GM12878 (cell line): ENCODE data around the gene GGCT. TPM values are rescaled to one million over a fixed set of nuclear protein-coding genes. Genes with fewer than 3 reads are reported as not detected.

Experiments used
- ATAC-seq: fragments of 200-7000 bp; cut with Tn5 transposase; 3 replicates; pipeline ENCODE4 v1.9.1; 2020; ENCODE audit warnings: mild to moderate bottlenecking, moderate library complexity
- BruUV-seq: library from RNA; stranded (reverse); fragments of 400-500 nt; replicated peaks from 2 replicates; lab custom pipeline; 2021; lab: Mats Ljungman, UMichigan
- CTCF ChIA-PET: fragments of 300-600 bp; sonication (Branson Sonifier 250); formaldehyde crosslinking; extraction: SDS; loops from one replicate; lab custom pipeline; 2021; ENCODE audit warnings: inconsistent platforms; lab: Yijun Ruan, JAX
- POLR2A ChIA-PET: fragments of 350-600 bp; formaldehyde crosslinking; extraction: SDS; loops from one replicate; lab custom pipeline; 2021; ENCODE audit warnings: inconsistent platforms; lab: Charles Lee
- RAD21 ChIA-PET: fragments of 300-600 bp; sonication (Branson Sonifier 250); formaldehyde crosslinking; loops from one replicate; lab custom pipeline; 2023; ENCODE audit warnings: antibody characterized with exemption; ENCODE audit not compliant: unreplicated experiment; lab: Charles Lee
- SMC1A ChIA-PET: fragments of 300-600 bp; sonication (Branson Sonifier 250); formaldehyde crosslinking; loops from one replicate; lab custom pipeline; 2023; ENCODE audit not compliant: unreplicated experiment, uncharacterized antibody; lab: Charles Lee
- DNase-seq: peaks from one replicate; pipeline ENCODE4 v3.0.0-alpha.2; 2011; ENCODE audit warnings: low read depth, low spot score
- FAIRE-seq: peaks from 3 replicates; lab custom pipeline; 2011; peaks lifted over from hg19 to GRCh38; lab: Jason Lieb, UNC
- H2AFZ ChIP-seq: 2 replicates; pipeline ENCODE4 v1.6.0; 2011; ENCODE audit warnings: low read depth, low read length, control low read depth; ENCODE audit not compliant: control insufficient read depth
- H3K27ac ChIP-seq: 2 replicates; pipeline ENCODE4 v1.5.1; 2011; ENCODE audit warnings: control low read depth; ENCODE audit not compliant: control insufficient read depth, insufficient read depth
- H3K27me3 ChIP-seq, 2 experiments: replicated peaks in 1 of 2; 2 replicates each; pipeline versions ENCODE4 v1.6.0 to v1.6.1; 2011; ENCODE audit warnings: low read length in 1 of 2; ENCODE audit not compliant: control insufficient read depth in 2 of 2, insufficient read depth in 2 of 2
- H3K36me3 ChIP-seq, 2 experiments: 2 replicates each; pipeline ENCODE4 v1.5.1; 2011; ENCODE audit warnings: low read length in 1 of 2; ENCODE audit not compliant: control insufficient read depth in 2 of 2, insufficient read depth in 2 of 2
- H3K4me1 ChIP-seq: 2 replicates; pipeline ENCODE4 v1.6.1; 2011; ENCODE audit warnings: mild to moderate bottlenecking, low read length, moderate library complexity, mixed read lengths; ENCODE audit not compliant: control insufficient read depth, insufficient read depth
- H3K4me2 ChIP-seq: 2 replicates; pipeline ENCODE4 v1.6.0; 2011; ENCODE audit warnings: control low read depth; ENCODE audit not compliant: control insufficient read depth, insufficient read depth
- H3K4me3 ChIP-seq: fragments of 200-600 bp; sonication (generic); 2 replicates; pipeline ENCODE4 v1.5.1; 2016
- H3K79me2 ChIP-seq: 2 replicates; pipeline ENCODE4 v1.6.0; 2011; ENCODE audit warnings: low read length; ENCODE audit not compliant: control insufficient read depth, insufficient read depth
- H3K9ac ChIP-seq: 2 replicates; pipeline ENCODE4 v1.8.0; 2011; ENCODE audit warnings: low read length, control low read depth, mixed read lengths; ENCODE audit not compliant: control insufficient read depth, insufficient read depth
- H3K9me3 ChIP-seq: replicated peaks from 3 replicates; pipeline ENCODE4 v1.5.1; 2011; ENCODE audit warnings: mild to moderate bottlenecking, low read length; ENCODE audit not compliant: control insufficient read depth, insufficient read depth
- H4K20me1 ChIP-seq: 2 replicates; pipeline ENCODE4 v1.6.0; 2011; ENCODE audit not compliant: control insufficient read depth, insufficient read depth
- CHD2 ChIP-seq: IDR thresholded peaks from 2 replicates; pipeline ENCODE4 v1.6.1; 2011; ENCODE audit warnings: low read depth, low read length, improper control_type of control experiment, borderline replicate concordance
- ESRRA ChIP-seq: IDR thresholded peaks from 2 replicates; pipeline ENCODE4 v1.6.1; 2012; ENCODE audit warnings: mild to moderate bottlenecking, low read length, improper control_type of control experiment
- FOXK2 ChIP-seq: fragments of 450-650 bp; IDR thresholded peaks from 2 replicates; pipeline ENCODE4 v1.6.1; 2017; ENCODE audit warnings: mild to moderate bottlenecking, moderate library complexity
- IRF3 ChIP-seq: fragments of 450-650 bp; IDR thresholded peaks from 2 replicates; pipeline ENCODE4 v1.6.1; 2014; ENCODE audit warnings: mild to moderate bottlenecking
- JUNB ChIP-seq: IDR thresholded peaks from 2 replicates; pipeline ENCODE4 v1.6.1; 2016; ENCODE audit warnings: antibody characterized with exemption, mild to moderate bottlenecking
- KLF5 ChIP-seq: fragments of 450-650 bp; IDR thresholded peaks from 2 replicates; pipeline ENCODE4 v1.6.1; 2014; ENCODE audit warnings: mild to moderate bottlenecking; ENCODE audit not compliant: partially characterized antibody
- MTA2 ChIP-seq: fragments of 450-650 bp; IDR thresholded peaks from 2 replicates; pipeline ENCODE4 v1.6.1; 2016; ENCODE audit warnings: low read depth, mild to moderate bottlenecking, moderate library complexity
- POU2F2 ChIP-seq: IDR thresholded peaks from 3 replicates; pipeline ENCODE4 v1.6.1; 2011; ENCODE audit warnings: low read depth, mild to moderate bottlenecking, low read length, borderline replicate concordance
- RCOR1 ChIP-seq: conservative IDR thresholded peaks from 2 replicates; pipeline ENCODE4 v1.6.1; 2012; ENCODE audit warnings: low read depth, low read length, improper control_type of control experiment
- SMAD1 ChIP-seq: fragments of 450-650 bp; IDR thresholded peaks from 2 replicates; pipeline ENCODE4 v1.6.1; 2018; ENCODE audit warnings: mild to moderate bottlenecking, low read depth; ENCODE audit not compliant: partially characterized antibody
- SREBF1 ChIP-seq: IDR thresholded peaks from 2 replicates; pipeline ENCODE4 v1.6.1; 2012; ENCODE audit warnings: mild to moderate bottlenecking, low read length
- STAT3 ChIP-seq: IDR thresholded peaks from 2 replicates; pipeline ENCODE4 v1.6.1; 2011; ENCODE audit warnings: low read depth, low read length, improper control_type of control experiment
- TCF12 ChIP-seq: IDR thresholded peaks from 2 replicates; pipeline ENCODE4 v1.6.1; 2011; ENCODE audit warnings: low read depth, mild to moderate bottlenecking, low read length
- TCF3 ChIP-seq: IDR thresholded peaks from 2 replicates; pipeline ENCODE4 v1.6.1; 2012; ENCODE audit warnings: low read depth, mild to moderate bottlenecking, low read length, borderline replicate concordance; ENCODE audit not compliant: insufficient read depth
- USF1 ChIP-seq: IDR thresholded peaks from 2 replicates; pipeline ENCODE4 v1.6.1; 2011; ENCODE audit warnings: borderline replicate concordance, low read depth, mild to moderate bottlenecking, moderate library complexity, mixed read lengths, low read length; ENCODE audit not compliant: insufficient read depth; ENCODE audit errors: extremely low read length
- WRNIP1 ChIP-seq: IDR thresholded peaks from 2 replicates; pipeline ENCODE4 v1.6.1; 2011; ENCODE audit warnings: low read depth, low read length, improper control_type of control experiment, borderline replicate concordance
- WGBS: methylation state at CpG from one replicate; pipeline ENCODE4 v1.1.6; 2016; ENCODE audit warnings: low lambda C conversion rate; ENCODE audit not compliant: insufficient replicate concordance, insufficient coverage; ENCODE audit errors: missing lambda C conversion rate; 5-methylcytosine and 5-hydroxymethylcytosine counted together
- in situ Hi-C: fragments of 300-500 bp; cut with MboI; formaldehyde crosslinking; loops from 9 replicates; pipeline ENCODE4 v1.14.3; 2018; ENCODE audit warnings: mixed read lengths
- intact Hi-C: fragments of 100-400 bp; cut with micrococcal nuclease; formaldehyde crosslinking; loops from one replicate; pipeline ENCODE4 v1.14.2; 2022; ENCODE audit not compliant: unreplicated experiment
- polyA plus RNA-seq, 11 experiments: library from polyadenylated mRNA; depleted of rRNA in 4 of 11; unstranded in 6 of 11; stranded (reverse) in 5 of 11; fragments of >200 nt; fragmentation: Nextera tagmentation in 4 of 11; fragmentation: Illumina TruSeq in 1 of 11; extraction: Ambion mirVana in 4 of 11; extraction: Trizol in 1 of 11; gene quantifications; 1 replicate in 1 of 11; 2 replicates in 10 of 11; pipeline versions ENCODE4 v1.2.1 to v1.2.3, GENCODE V29; 2011 to 2016; ENCODE audit warnings: inconsistent platforms in 2 of 11, missing spikeins in 2 of 11, low read depth in 1 of 11
- total RNA-seq, 4 experiments: library from RNA; depleted of rRNA in 3 of 4; stranded (reverse); fragments of >200 nt in 3 of 4; fragmentation: Illumina TruSeq in 1 of 4; extraction: Trizol in 1 of 4; gene quantifications; 2 replicates each; pipeline versions ENCODE4 v1.2.1 to v1.2.3, GENCODE V29; 2013 to 2021
- TF ChIP-seq, protein P1 (sequence below), 3 experiments: IDR thresholded peaks in 2 of 3; conservative IDR thresholded peaks in 1 of 3; 2 replicates each; pipeline ENCODE4 v1.5.1; 2011; ENCODE audit warnings: low read depth in 3 of 3, low read length in 3 of 3, mild to moderate bottlenecking in 3 of 3, control low read depth in 2 of 3, moderate library complexity in 2 of 3, inconsistent platforms in 1 of 3, mixed read lengths in 1 of 3; ENCODE audit not compliant: control insufficient read depth in 2 of 3, insufficient read depth in 1 of 3; ENCODE audit errors: extremely low read depth in 1 of 3

Gene GGCT
- total and polyA plus RNA-seq, 10 of the 15 experiments (the other 5 are each of a cell fraction or from before 2014, with no cell fraction given), result 57.0 to 215 (median 92.3) TPM

DNA sequence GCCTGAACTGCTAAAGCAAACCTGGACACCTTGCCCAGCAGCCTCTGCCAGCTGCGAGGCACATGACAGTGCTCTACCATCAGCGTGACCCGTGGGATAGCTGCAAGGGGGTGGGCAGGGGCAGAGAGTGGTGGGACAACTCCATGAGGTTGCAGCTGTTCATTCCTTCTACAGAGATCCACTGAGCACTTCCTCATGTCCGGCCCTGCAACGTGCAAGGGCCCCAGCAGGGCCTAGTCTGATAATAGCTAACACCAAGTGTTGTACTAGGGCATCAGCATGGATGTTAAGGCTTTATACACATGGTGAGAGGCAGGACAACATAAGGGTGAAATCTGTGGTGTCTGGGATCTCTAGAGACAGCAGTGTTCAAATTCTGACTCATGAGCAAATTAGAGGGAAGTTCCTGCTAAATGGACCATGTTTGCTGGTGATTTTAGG is 40.4 kb downstream of the GGCT start (continued):
- TF ChIP-seq RCOR1 (no peak), MTA2 (peak; percentile 53; the same call in 1 of the 2 replicates), SMAD1 (no peak)

GRCh38 chr7:30463405-30464145 is 41.1 kb downstream of the GGCT start:
- peaks cover 2% of the 10 kb centered on the region; the same call in 1 of the 2 replicates for H3K79me2 ChIP-seq
- intact Hi-C loops (loop anchor here (5.0 kb wide), 1 partner anchor 39 kb away; the partner anchor contains the start of gene GGCT), in situ Hi-C loops (no loop called here)
- H3K9ac ChIP-seq, result no peak overlapping the region
- peak overlapping the region; percentile 60 for H3K4me2 ChIP-seq
- no peak overlapping the region for H3K4me3 ChIP-seq
- POLR2A ChIA-PET, result interaction anchor here (0.7 to 3.0 kb wide), 2 partner anchors 15 to 218 kb away, joined by 3 to 9 read pairs; partner anchors contain the start of gene NOD1
- FAIRE-seq (no peak), ATAC-seq (peak; percentile 86), DNase-seq (peak; percentile 51)
- H3K4me1 ChIP-seq, result peaks cover 32% of the 10 kb centered on the region
- peaks cover 0 to 2% of the 10 kb centered on the region in 2 experiments; a peak in 2 of 4 replicates for H3K36me3 ChIP-seq
- H3K27me3 ChIP-seq, result no peaks in the 10 kb centered on the region
- RAD21 ChIA-PET, result interaction anchor here (1.1 to 2.2 kb wide), 4 partner anchors 10 to 185 kb away, joined by 3 to 7 read pairs (median 4); no protein-coding TSS in a partner anchor
- no peaks in the 10 kb centered on the region for H4K20me1 ChIP-seq
- 15% methylated on average over 6 of the region's 6 CpGs for WGBS
- SMC1A ChIA-PET, result interaction anchor here (0.7 to 2.7 kb wide), 10 partner anchors 10 to 299 kb away, joined by 3 to 18 read pairs (median 4); partner anchors contain the start of gene NOD1
- H2AFZ ChIP-seq, result no peak overlapping the region
- CTCF ChIA-PET, result interaction anchor here (1.3 to 3.4 kb wide), 5 partner anchors 11 to 88 kb away, joined by 3 to 10 read pairs (median 4); no protein-coding TSS in a partner anchor
- no TSS peak for BruUV-seq
- H3K27ac ChIP-seq, result peak overlapping the region; percentile 47
- no peaks in the 10 kb centered on the region for H3K9me3 ChIP-seq
- TF ChIP-seq STAT3 (no peak), SMAD1 (no peak), ESRRA (no peak), USF1 (no peak), POU2F2 (peak; percentile 28; the same call in 1 of the 3 replicates), FOXK2 (no peak), SREBF1 (no peak), WRNIP1 (no peak), CHD2 (no peak), KLF5 (no peak), TCF12 (no peak), JUNB (0 out of 2 replicates have a peak, but pooled peaks have one; percentile 10), TCF3 (no peak), IRF3 (no peak)
- TF ChIP-seq, protein P1, sequence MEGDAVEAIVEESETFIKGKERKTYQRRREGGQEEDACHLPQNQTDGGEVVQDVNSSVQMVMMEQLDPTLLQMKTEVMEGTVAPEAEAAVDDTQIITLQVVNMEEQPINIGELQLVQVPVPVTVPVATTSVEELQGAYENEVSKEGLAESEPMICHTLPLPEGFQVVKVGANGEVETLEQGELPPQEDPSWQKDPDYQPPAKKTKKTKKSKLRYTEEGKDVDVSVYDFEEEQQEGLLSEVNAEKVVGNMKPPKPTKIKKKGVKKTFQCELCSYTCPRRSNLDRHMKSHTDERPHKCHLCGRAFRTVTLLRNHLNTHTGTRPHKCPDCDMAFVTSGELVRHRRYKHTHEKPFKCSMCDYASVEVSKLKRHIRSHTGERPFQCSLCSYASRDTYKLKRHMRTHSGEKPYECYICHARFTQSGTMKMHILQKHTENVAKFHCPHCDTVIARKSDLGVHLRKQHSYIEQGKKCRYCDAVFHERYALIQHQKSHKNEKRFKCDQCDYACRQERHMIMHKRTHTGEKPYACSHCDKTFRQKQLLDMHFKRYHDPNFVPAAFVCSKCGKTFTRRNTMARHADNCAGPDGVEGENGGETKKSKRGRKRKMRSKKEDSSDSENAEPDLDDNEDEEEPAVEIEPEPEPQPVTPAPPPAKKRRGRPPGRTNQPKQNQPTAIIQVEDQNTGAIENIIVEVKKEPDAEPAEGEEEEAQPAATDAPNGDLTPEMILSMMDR (IDR thresholded peaks at IDR 0.05 in 2 of 3, conservative IDR thresholded peaks at IDR 0.05 in 1 of 3; ENCODE audit: control insufficient read depth in 2 of 3, extremely low read depth in 1 of 3, insufficient read depth in 1 of 3, low read depth in 3 of 3, low read length in 3 of 3), result no peak
